Neural crest cell (in vitro differentiated cells): ENCODE data around the gene SHISA9. TPM values are rescaled to one million over a fixed set of nuclear protein-coding genes. Genes with fewer than 3 reads are reported as not detected.

Experiments used
- DNase-seq: peaks from one replicate; pipeline ENCODE4 v3.0.0; 2021; ENCODE audit warnings: low read depth, mixed read lengths, low spot score
- H3K27ac Mint-ChIP-seq: one replicate; pipeline ENCODE4 v1.8.0; 2021; ENCODE audit warnings: mild to moderate bottlenecking, mixed read lengths; ENCODE audit not compliant: unreplicated experiment
- H3K27me3 Mint-ChIP-seq: 2 replicates; pipeline ENCODE4 v1.8.0; 2021; ENCODE audit warnings: low read depth, mild to moderate bottlenecking, mixed read lengths
- H3K36me3 Mint-ChIP-seq: 2 replicates; pipeline ENCODE4 v1.8.0; 2021; ENCODE audit warnings: low read depth, mild to moderate bottlenecking, mixed read lengths
- H3K4me1 Mint-ChIP-seq: 2 replicates; pipeline ENCODE4 v1.8.0; 2021; ENCODE audit warnings: mixed read lengths
- H3K4me3 Mint-ChIP-seq: one replicate; pipeline ENCODE4 v1.8.0; 2021; ENCODE audit warnings: mild to moderate bottlenecking, mixed read lengths
- H3K9me3 Mint-ChIP-seq: 2 replicates; pipeline ENCODE4 v1.8.0; 2021; ENCODE audit warnings: mixed read lengths
- CTCF ChIP-seq: fragments of 200-600 bp; sonication (generic); conservative IDR thresholded peaks from 2 replicates; pipeline ENCODE4 v1.5.0; 2021; ENCODE audit warnings: antibody characterized with exemption, mild to moderate bottlenecking
- total RNA-seq: library from RNA; stranded (reverse); gene quantifications from 2 replicates; pipeline ENCODE4 v1.2.1, GENCODE V29; 2021

SHISA9 gene
- total RNA-seq, 1 donor from 2014 or later = 1.3 TPM

GRCh38 chr16:13013043-13013442 is 111.6 kb downstream of the SHISA9 start:
- no peak for TF ChIP-seq CTCF
- peaks cover 27% of the 10 kb centered on the region for H3K4me1 Mint-ChIP-seq
- no peak overlapping the region for H3K27ac Mint-ChIP-seq
- no peak overlapping the region for H3K4me3 Mint-ChIP-seq
- no peak for DNase-seq
- H3K27me3 Mint-ChIP-seq = peaks cover 4% of the 10 kb centered on the region
- H3K36me3 Mint-ChIP-seq = no peaks in the 10 kb centered on the region
- H3K9me3 Mint-ChIP-seq = no peaks in the 10 kb centered on the region

- TF ChIP-seq CTCF = no peak
- Mint-ChIP-seq H3K27me3 (peaks cover 3% of the 10 kb centered on the region), H3K4me1 (peaks cover 27% of the 10 kb centered on the region), H3K9me3 (no peaks in the 10 kb centered on the region), H3K36me3 (no peaks in the 10 kb centered on the region), H3K4me3 (no peak overlapping the region), H3K27ac (no peak overlapping the region)
- DNase-seq = no peak
These were observed 113.1 kb downstream of the SHISA9 start for GRCh38 chr16:13014476-13014875.

GRCh38 chr16:13018026-13018425 is 116.6 kb downstream of the SHISA9 start:
- Mint-ChIP-seq H3K9me3 (no peaks in the 10 kb centered on the region), H3K4me3 (no peak overlapping the region), H3K27me3 (peaks cover 5% of the 10 kb centered on the region), H3K36me3 (no peaks in the 10 kb centered on the region), H3K27ac (no peak overlapping the region), H3K4me1 (peaks cover 17% of the 10 kb centered on the region)
- DNase-seq = no peak
- TF ChIP-seq CTCF = no peak

- no peak for TF ChIP-seq CTCF
- H3K36me3 Mint-ChIP-seq = no peaks in the 10 kb centered on the region
- no peak overlapping the region for H3K27ac Mint-ChIP-seq
- no peak for DNase-seq
- H3K9me3 Mint-ChIP-seq = peaks cover 3% of the 10 kb centered on the region
- no peak overlapping the region for H3K4me3 Mint-ChIP-seq
- no peaks in the 10 kb centered on the region for H3K4me1 Mint-ChIP-seq
- H3K27me3 Mint-ChIP-seq = peaks cover 5% of the 10 kb centered on the region
These were observed 120.6 kb downstream of the SHISA9 start for GRCh38 chr16:13021996-13022395.

GRCh38 chr16:13029786-13030185 is 128.4 kb downstream of the SHISA9 start:
- Mint-ChIP-seq H3K4me3 (no peak overlapping the region), H3K4me1 (no peaks in the 10 kb centered on the region), H3K27me3 (peaks cover 6% of the 10 kb centered on the region), H3K9me3 (peaks cover 7% of the 10 kb centered on the region), H3K36me3 (no peaks in the 10 kb centered on the region), H3K27ac (no peak overlapping the region)
- DNase-seq = no peak
- no peak for TF ChIP-seq CTCF

- Mint-ChIP-seq H3K27me3 (peaks cover 6% of the 10 kb centered on the region), H3K27ac (no peak overlapping the region), H3K4me1 (no peaks in the 10 kb centered on the region), H3K36me3 (no peaks in the 10 kb centered on the region), H3K4me3 (no peak overlapping the region), H3K9me3 (peaks cover 7% of the 10 kb centered on the region)
- no peak for DNase-seq
- no peak for TF ChIP-seq CTCF
These were observed 129.4 kb downstream of the SHISA9 start for GRCh38 chr16:13030769-13031168.
